ENCODE measurements around the gene CAPS.

The CAPS gene

GRCh38 chr19:5896365-5897076 is 17.5 kb upstream of the CAPS start:
- no peak for DNase-seq
- no peak overlapping the region for H3K4me3 Mint-ChIP-seq
- H3K9me3 Mint-ChIP-seq: no peaks in the 10 kb centered on the region
- H3K4me1 Mint-ChIP-seq: peaks cover 11% of the 10 kb centered on the region
- H3K36me3 Mint-ChIP-seq: peaks cover 12% of the 10 kb centered on the region
- peaks cover 7% of the 10 kb centered on the region for H3K27me3 Mint-ChIP-seq
- CTCF ChIA-PET: interaction anchor here (1.0 kb wide), 1 partner anchor 92 kb away, joined by 3 read pairs; no protein-coding TSS in a partner anchor
- no peak overlapping the region for H3K27ac Mint-ChIP-seq

- Mint-ChIP-seq H3K27me3 (peaks cover under 1% of the 10 kb centered on the region), H3K9me3 (no peaks in the 10 kb centered on the region), H3K36me3 (peaks cover 12% of the 10 kb centered on the region), H3K27ac (no peak overlapping the region), H3K4me3 (no peak overlapping the region), H3K4me1 (peaks cover 15% of the 10 kb centered on the region)
- no peak for DNase-seq
- CTCF ChIA-PET: interaction anchor here (1.0 kb wide), 1 partner anchor 93 kb away, joined by 3 read pairs; no protein-coding TSS in a partner anchor
Measured at GRCh38 chr19:5897189-5897969, 16.7 kb upstream of the CAPS start.

- peak overlapping the region; percentile 52 for H3K27ac Mint-ChIP-seq
- no peak for DNase-seq
- H3K27me3 Mint-ChIP-seq: no peaks in the 10 kb centered on the region
- peaks cover 19% of the 10 kb centered on the region for H3K36me3 Mint-ChIP-seq
- CTCF ChIA-PET: interaction anchor here (1.1 to 1.3 kb wide), 2 partner anchors 71 to 96 kb away, joined by 5 to 7 read pairs; no protein-coding TSS in a partner anchor
- H3K4me1 Mint-ChIP-seq: peaks cover 22% of the 10 kb centered on the region
- H3K9me3 Mint-ChIP-seq: no peaks in the 10 kb centered on the region
- H3K4me3 Mint-ChIP-seq: no peak overlapping the region
Measured at GRCh38 chr19:5899728-5900526, 14.1 kb upstream of the CAPS start.

- H3K36me3 Mint-ChIP-seq: peaks cover 16% of the 10 kb centered on the region
- H3K4me3 Mint-ChIP-seq: peak overlapping the region; percentile 12
- peaks cover 25% of the 10 kb centered on the region for H3K4me1 Mint-ChIP-seq
- H3K9me3 Mint-ChIP-seq: no peaks in the 10 kb centered on the region
- no peak for DNase-seq
- CTCF ChIA-PET: interaction anchor here (1.3 kb wide), 1 partner anchor 72 kb away, joined by 5 read pairs; no protein-coding TSS in a partner anchor
- H3K27me3 Mint-ChIP-seq: no peaks in the 10 kb centered on the region
- H3K27ac Mint-ChIP-seq: no peak overlapping the region
Measured at GRCh38 chr19:5900976-5901375, 13.1 kb upstream of the CAPS start.

- no peaks in the 10 kb centered on the region for H3K27me3 Mint-ChIP-seq
- H3K4me1 Mint-ChIP-seq: peaks cover 35% of the 10 kb centered on the region
- H3K27ac Mint-ChIP-seq: peak overlapping the region; percentile 100
- peaks cover 17% of the 10 kb centered on the region for H3K36me3 Mint-ChIP-seq
- H3K4me3 Mint-ChIP-seq: peak overlapping the region; percentile 91
- H3K9me3 Mint-ChIP-seq: no peaks in the 10 kb centered on the region
- CTCF ChIA-PET: interaction anchor here (1.1 to 4.3 kb wide), 3 partner anchors 95 to 119 kb away, joined by 3 to 22 read pairs (median 13); partner anchors contain the start of gene NRTN
- peak; percentile 25 for DNase-seq
Measured at GRCh38 chr19:5903056-5903623, 10.9 kb upstream of the CAPS start.

- H3K27me3 Mint-ChIP-seq: no peaks in the 10 kb centered on the region
- H3K4me3 Mint-ChIP-seq: peak within 1 kb of the TSS; percentile 91
- H3K36me3 Mint-ChIP-seq: peaks cover 17% of the 10 kb centered on the region
- DNase-seq: peak; percentile 97
- peak within 1 kb of the TSS; percentile 100 for H3K27ac Mint-ChIP-seq
- H3K9me3 Mint-ChIP-seq: no peaks in the 10 kb centered on the region
- CTCF ChIA-PET: interaction anchor here (0.9 to 4.3 kb wide), 5 partner anchors 64 to 118 kb away, joined by 3 to 22 read pairs (median 3); partner anchors contain the start of gene NRTN
- H3K4me1 Mint-ChIP-seq: peaks cover 35% of the 10 kb centered on the region
Measured at GRCh38 chr19:5903624-5904351, 10.3 kb upstream of the CAPS start, which contains the start of gene NDUFA11. TSS of gene NDUFA11 (minus strand) at chr19:5903790. CDS start at chr19:5903708, 82 bp downstream.

- peaks cover 35% of the 10 kb centered on the region for H3K4me1 Mint-ChIP-seq
- DNase-seq: peak; percentile 100
- H3K9me3 Mint-ChIP-seq: no peaks in the 10 kb centered on the region
- peaks cover 17% of the 10 kb centered on the region for H3K36me3 Mint-ChIP-seq
- no peaks in the 10 kb centered on the region for H3K27me3 Mint-ChIP-seq
- H3K4me3 Mint-ChIP-seq: peak within 1 kb of the TSS; percentile 91
- CTCF ChIA-PET: interaction anchor here (0.9 to 4.3 kb wide), 4 partner anchors 64 to 118 kb away, joined by 3 to 22 read pairs (median 8); partner anchors contain the start of gene NRTN
- H3K27ac Mint-ChIP-seq: peak within 1 kb of the TSS; percentile 100
Measured at GRCh38 chr19:5904352-5905113, 9.5 kb upstream of the CAPS start, which contains the start of gene VMAC. TSS of gene VMAC (plus strand) at chr19:5904872. CDS start at chr19:5904891, 19 bp downstream.

GRCh38 chr19:5905114-5905778 is 8.8 kb upstream of the CAPS start:
- CTCF ChIA-PET: interaction anchor here (3.1 to 4.3 kb wide), 2 partner anchors 101 to 117 kb away, joined by 13 to 22 read pairs; partner anchors contain the start of gene NRTN
- no peaks in the 10 kb centered on the region for H3K27me3 Mint-ChIP-seq
- no peak for DNase-seq
- peak overlapping the region; percentile 91 for H3K4me3 Mint-ChIP-seq
- H3K4me1 Mint-ChIP-seq: peaks cover 32% of the 10 kb centered on the region
- H3K9me3 Mint-ChIP-seq: no peaks in the 10 kb centered on the region
- peak overlapping the region; percentile 78 for H3K27ac Mint-ChIP-seq
- peaks cover 16% of the 10 kb centered on the region for H3K36me3 Mint-ChIP-seq

- H3K4me3 Mint-ChIP-seq: peak overlapping the region; percentile 43
- DNase-seq: no peak
- peaks cover 10% of the 10 kb centered on the region for H3K36me3 Mint-ChIP-seq
- peaks cover 21% of the 10 kb centered on the region for H3K4me1 Mint-ChIP-seq
- CTCF ChIA-PET: interaction anchor here (0.9 kb wide), 1 partner anchor 103 kb away, joined by 5 read pairs; the partner anchor contains the start of gene NRTN
- H3K27me3 Mint-ChIP-seq: no peaks in the 10 kb centered on the region
- H3K9me3 Mint-ChIP-seq: no peaks in the 10 kb centered on the region
- peak overlapping the region; percentile 16 for H3K27ac Mint-ChIP-seq
Measured at GRCh38 chr19:5907241-5907640, 6.8 kb upstream of the CAPS start.

GRCh38 chr19:5908773-5909442 is 5.1 kb upstream of the CAPS start:
- H3K4me3 Mint-ChIP-seq: no peak overlapping the region
- H3K4me1 Mint-ChIP-seq: peaks cover 12% of the 10 kb centered on the region
- H3K36me3 Mint-ChIP-seq: peaks cover 4% of the 10 kb centered on the region
- H3K27me3 Mint-ChIP-seq: no peaks in the 10 kb centered on the region
- CTCF ChIA-PET: no interaction called here
- H3K27ac Mint-ChIP-seq: no peak overlapping the region
- DNase-seq: no peak
- H3K9me3 Mint-ChIP-seq: no peaks in the 10 kb centered on the region

- Mint-ChIP-seq H3K9me3 (no peaks in the 10 kb centered on the region), H3K36me3 (peaks cover 6% of the 10 kb centered on the region), H3K27ac (no peak overlapping the region), H3K4me3 (no peak overlapping the region), H3K4me1 (peaks cover 12% of the 10 kb centered on the region), H3K27me3 (no peaks in the 10 kb centered on the region)
- no peak for DNase-seq
- CTCF ChIA-PET: no interaction called here
Measured at GRCh38 chr19:5910638-5910907, 3.5 kb upstream of the CAPS start.

- H3K9me3 Mint-ChIP-seq: no peaks in the 10 kb centered on the region
- H3K4me1 Mint-ChIP-seq: peaks cover 6% of the 10 kb centered on the region
- DNase-seq: no peak
- CTCF ChIA-PET: no interaction called here
- H3K36me3 Mint-ChIP-seq: peaks cover 9% of the 10 kb centered on the region
- H3K27me3 Mint-ChIP-seq: no peaks in the 10 kb centered on the region
- no peak overlapping the region for H3K27ac Mint-ChIP-seq
- no peak overlapping the region for H3K4me3 Mint-ChIP-seq
Measured at GRCh38 chr19:5911366-5911765, 2.7 kb upstream of the CAPS start.

All from activated naive CD4-positive, alpha-beta T cell treated with anti-CD3 and anti-CD28 coated beads, Interleukin-2, amount 10 ng/mL, durations not matched to agents 7 days and 5 days (primary cell).